Left forelimb (tissue), 1 donor: ENCODE data around the gene ICE2.

Experiments used
- DNase-seq: peaks from one replicate; pipeline ENCODE4 v3.0.0-alpha.2; 2018; ENCODE audit warnings: low spot score

ICE2 gene

GRCh38 chr15:60390231-60390630 lies 88.7 kb downstream of the ICE2 start:
- DNase-seq: no peak

GRCh38 chr15:60389261-60390077 lies 89.5 kb downstream of the ICE2 start:
- no peak for DNase-seq

- DNase-seq: no peak
Measured at GRCh38 chr15:60387321-60387720, 91.6 kb downstream of the ICE2 start.

- DNase-seq: no peak
Measured at GRCh38 chr15:60386615-60387014, 92.3 kb downstream of the ICE2 start.

GRCh38 chr15:60385620-60386552 lies 93.1 kb downstream of the ICE2 start:
- DNase-seq: no peak

- DNase-seq: no peak
Measured at GRCh38 chr15:60384526-60385126, 94.3 kb downstream of the ICE2 start.

- DNase-seq: no peak
Measured at GRCh38 chr15:60384053-60384452, 94.9 kb downstream of the ICE2 start.

GRCh38 chr15:60382773-60383674 lies 95.9 kb downstream of the ICE2 start:
- DNase-seq: no peak

- no peak for DNase-seq
Measured at GRCh38 chr15:60381148-60381788, 97.7 kb downstream of the ICE2 start.

- no peak for DNase-seq
Measured at GRCh38 chr15:60379525-60380274, 99.2 kb downstream of the ICE2 start.

- no peak for DNase-seq
Measured at GRCh38 chr15:60379185-60379524, 99.8 kb downstream of the ICE2 start.

- no peak for DNase-seq
Measured at GRCh38 chr15:60376677-60377095, 102.3 kb downstream of the ICE2 start.

GRCh38 chr15:60375306-60375705 lies 103.6 kb downstream of the ICE2 start:
- DNase-seq: no peak

- DNase-seq: no peak
Measured at GRCh38 chr15:60374628-60375081, 104.3 kb downstream of the ICE2 start.

GRCh38 chr15:60374209-60374608 lies 104.7 kb downstream of the ICE2 start:
- DNase-seq: no peak

- no peak for DNase-seq
Measured at GRCh38 chr15:60373745-60374144, 105.2 kb downstream of the ICE2 start.

- DNase-seq: no peak
Measured at GRCh38 chr15:60373327-60373726, 105.6 kb downstream of the ICE2 start.

GRCh38 chr15:60372756-60373155 lies 106.2 kb downstream of the ICE2 start:
- no peak for DNase-seq

GRCh38 chr15:60372227-60372626 lies 106.7 kb downstream of the ICE2 start:
- no peak for DNase-seq
